GM19467 (cell line): ENCODE measurements around the gene RRP36.

Experiments
- ATAC-seq: cut with Tn5 transposase; IDR thresholded peaks from one replicate; pipeline ENCODE4 v1.9.1; 2021; ENCODE audit warnings: mild to moderate bottlenecking, moderate library complexity; ENCODE audit not compliant: unreplicated experiment

Gene RRP36

GRCh38 chr6:43006251-43006650, 15.2 kb upstream of the RRP36 start:
- no peak for ATAC-seq

GRCh38 chr6:43007126-43007525, 14.3 kb upstream of the RRP36 start:
- no peak for ATAC-seq

- ATAC-seq, result no peak
Observed at GRCh38 chr6:43009124-43009523, 12.3 kb upstream of the RRP36 start.

- ATAC-seq, result no peak
Observed at GRCh38 chr6:43011207-43011606, 10.2 kb upstream of the RRP36 start.

GRCh38 chr6:43012364-43012763, 9.1 kb upstream of the RRP36 start:
- ATAC-seq, result no peak

- peak; percentile 3 for ATAC-seq
Observed at GRCh38 chr6:43013097-43013842, 8.2 kb upstream of the RRP36 start.

- ATAC-seq, result peak; percentile 90
Observed at GRCh38 chr6:43013843-43014433, 7.5 kb upstream of the RRP36 start, which contains the start of the genes KLHDC3 and MEA1. TSS of gene KLHDC3 (plus strand) at chr6:43014249. CDS start at chr6:43017193, 2,944 bp downstream. TSS of gene MEA1 (minus strand) at chr6:43013946. CDS start at chr6:43013813, 133 bp downstream.

- no peak for ATAC-seq
Observed at GRCh38 chr6:43014434-43014909, 7.0 kb upstream of the RRP36 start.

GRCh38 chr6:43016176-43016942, 5.1 kb upstream of the RRP36 start:
- no peak for ATAC-seq

- ATAC-seq, result no peak
Observed at GRCh38 chr6:43016943-43017334, 4.5 kb upstream of the RRP36 start.

GRCh38 chr6:43019152-43019551, 2.3 kb upstream of the RRP36 start:
- ATAC-seq, result no peak

GRCh38 chr6:43020052-43020705, 1.2 kb upstream of the RRP36 start:
- no peak for ATAC-seq

- no peak for ATAC-seq
Observed at GRCh38 chr6:43020847-43021246, 576 bp upstream of the RRP36 start.

- no peak for ATAC-seq
Observed at GRCh38 chr6:43024436-43024835, 3.0 kb downstream of the RRP36 start.

GRCh38 chr6:43026365-43026764, 4.9 kb downstream of the RRP36 start:
- ATAC-seq, result no peak

GRCh38 chr6:43029120-43029519, 7.7 kb downstream of the RRP36 start:
- ATAC-seq, result no peak

- no peak for ATAC-seq
Observed at GRCh38 chr6:43032326-43032725, 10.9 kb downstream of the RRP36 start.

GRCh38 chr6:43033496-43034189, 12.2 kb downstream of the RRP36 start:
- no peak for ATAC-seq

- no peak for ATAC-seq
Observed at GRCh38 chr6:43034190-43034525, 12.7 kb downstream of the RRP36 start.

GRCh38 chr6:43035495-43036194, 14.2 kb downstream of the RRP36 start:
- no peak for ATAC-seq
